ENCODE measurements around the gene PTGES2.

PTGES2 gene

GRCh38 chr9:128127568-128127989, at the start of gene PTGES2:
Gene PTGES2, minus strand, starts transcription at chr9:128127729. Its CDS starts 12 bp downstream, at chr9:128127717.
- DNase-seq, result peak; percentile 72 to 86

- DNase-seq, result no peak
Measured at GRCh38 chr9:128175726-128176125, 48.2 kb upstream of the PTGES2 start.

- no peak for DNase-seq
Measured at GRCh38 chr9:128175102-128175563, 47.6 kb upstream of the PTGES2 start.

- DNase-seq, result no peak
Measured at GRCh38 chr9:128174062-128174461, 46.5 kb upstream of the PTGES2 start.

- no peak for DNase-seq
Measured at GRCh38 chr9:128169925-128170324, 42.4 kb upstream of the PTGES2 start.

GRCh38 chr9:128169492-128169891, 42.0 kb upstream of the PTGES2 start:
- DNase-seq, result no peak

- DNase-seq, result no peak
Measured at GRCh38 chr9:128168731-128169308, 41.3 kb upstream of the PTGES2 start.

- DNase-seq, result no peak
Measured at GRCh38 chr9:128167209-128167608, 39.7 kb upstream of the PTGES2 start.

GRCh38 chr9:128166169-128166568, 38.6 kb upstream of the PTGES2 start:
- DNase-seq, result no peak

GRCh38 chr9:128164307-128164885, 36.9 kb upstream of the PTGES2 start:
- no peak for DNase-seq

GRCh38 chr9:128163523-128164306, 36.2 kb upstream of the PTGES2 start:
- no peak for DNase-seq

GRCh38 chr9:128163027-128163515, 35.5 kb upstream of the PTGES2 start:
- no peak for DNase-seq

GRCh38 chr9:128162215-128163026, 34.9 kb upstream of the PTGES2 start:
- no peak for DNase-seq

GRCh38 chr9:128161215-128161902, 33.8 kb upstream of the PTGES2 start:
- DNase-seq, result no peak

GRCh38 chr9:128160603-128160987, 33.1 kb upstream of the PTGES2 start:
- no peak for DNase-seq

GRCh38 chr9:128159784-128160602, 32.5 kb upstream of the PTGES2 start, which contains the start of gene BBLN:
Gene BBLN, plus strand, starts transcription at chr9:128160265. Its CDS starts 143 bp downstream, at chr9:128160408.
- peak; percentile 84 to 91 for DNase-seq

- no peak for DNase-seq
Measured at GRCh38 chr9:128159522-128159783, 31.9 kb upstream of the PTGES2 start.

GRCh38 chr9:128155736-128156500, 28.4 kb upstream of the PTGES2 start:
- DNase-seq, result no peak

- no peak for DNase-seq
Measured at GRCh38 chr9:128153947-128154695, 26.6 kb upstream of the PTGES2 start.

Measured in NCI-H1930 (cell line).